Measurements from ENCODE around the gene CAMK2D.
A peak's percentile ranks its signal among the peaks of the same experiment; 100 is the strongest.

Gene CAMK2D

GRCh38 chr4:113593400-113594230 is 167.9 kb downstream of the CAMK2D start:
- Histone ChIP-seq H3K9me3 (ENCODE audit: control insufficient read depth, insufficient read depth, low read length) (no peaks in the 10 kb centered on the region), H3K4me1 (ENCODE audit: control insufficient read depth, insufficient read depth, low read length) (no peaks in the 10 kb centered on the region), H3K27ac (ENCODE audit: low read length) (no peak overlapping the region), H3K27me3 (ENCODE audit: control insufficient read depth, insufficient read depth, low read length) (no peaks in the 10 kb centered on the region), H3K36me3 (ENCODE audit: control insufficient read depth, insufficient read depth, low read length) (no peaks in the 10 kb centered on the region), H3K4me3 (ENCODE audit: low read length) (no peak overlapping the region)
- no CpG with 5 or more reads among the region's 1 CpG for WGBS (ENCODE audit: insufficient coverage, insufficient read length)
- DNase-seq (ENCODE audit: low read depth, low spot score), result no peak

GRCh38 chr4:113591982-113592381 is 169.6 kb downstream of the CAMK2D start:
- no peaks in the 10 kb centered on the region for H3K9me3 ChIP-seq (ENCODE audit: control insufficient read depth, insufficient read depth, low read length)
- no peaks in the 10 kb centered on the region for H3K27me3 ChIP-seq (ENCODE audit: control insufficient read depth, insufficient read depth, low read length)
- H3K36me3 ChIP-seq (ENCODE audit: control insufficient read depth, insufficient read depth, low read length), result no peaks in the 10 kb centered on the region
- no peak overlapping the region for H3K4me3 ChIP-seq (ENCODE audit: low read length)
- WGBS (ENCODE audit: insufficient coverage, insufficient read length), result no CpG with 5 or more reads among the region's 1 CpG
- no peak overlapping the region for H3K27ac ChIP-seq (ENCODE audit: low read length)
- DNase-seq (ENCODE audit: low read depth, low spot score), result no peak
- H3K4me1 ChIP-seq (ENCODE audit: control insufficient read depth, insufficient read depth, low read length), result no peaks in the 10 kb centered on the region

GRCh38 chr4:113588895-113589668 is 172.5 kb downstream of the CAMK2D start:
- Histone ChIP-seq H3K4me1 (ENCODE audit: control insufficient read depth, insufficient read depth, low read length) (peaks cover 4% of the 10 kb centered on the region; the same call in 1 of the 2 replicates), H3K27me3 (ENCODE audit: control insufficient read depth, insufficient read depth, low read length) (no peaks in the 10 kb centered on the region), H3K9me3 (ENCODE audit: control insufficient read depth, insufficient read depth, low read length) (no peaks in the 10 kb centered on the region), H3K27ac (ENCODE audit: low read length) (no peak overlapping the region), H3K36me3 (ENCODE audit: control insufficient read depth, insufficient read depth, low read length) (no peaks in the 10 kb centered on the region), H3K4me3 (ENCODE audit: low read length) (no peak overlapping the region)
- WGBS (ENCODE audit: insufficient coverage, insufficient read length), result no CpG with 5 or more reads among the region's 4 CpGs
- DNase-seq (ENCODE audit: low read depth, low spot score), result no peak

GRCh38 chr4:113587640-113588275 is 173.8 kb downstream of the CAMK2D start:
- Histone ChIP-seq H3K27ac (ENCODE audit: low read length) (no peak overlapping the region), H3K9me3 (ENCODE audit: control insufficient read depth, insufficient read depth, low read length) (no peaks in the 10 kb centered on the region), H3K27me3 (ENCODE audit: control insufficient read depth, insufficient read depth, low read length) (no peaks in the 10 kb centered on the region), H3K4me1 (ENCODE audit: control insufficient read depth, insufficient read depth, low read length) (peaks cover 5% of the 10 kb centered on the region; the same call in 1 of the 2 replicates), H3K36me3 (ENCODE audit: control insufficient read depth, insufficient read depth, low read length) (no peaks in the 10 kb centered on the region), H3K4me3 (ENCODE audit: low read length) (no peak overlapping the region)
- no CpG with 5 or more reads among the region's 4 CpGs for WGBS (ENCODE audit: insufficient coverage, insufficient read length)
- no peak for DNase-seq (ENCODE audit: low read depth, low spot score)

GRCh38 chr4:113587156-113587555 is 174.4 kb downstream of the CAMK2D start:
- Histone ChIP-seq H3K4me1 (ENCODE audit: control insufficient read depth, insufficient read depth, low read length) (peaks cover 5% of the 10 kb centered on the region; the same call in 1 of the 2 replicates), H3K4me3 (ENCODE audit: low read length) (no peak overlapping the region), H3K27me3 (ENCODE audit: control insufficient read depth, insufficient read depth, low read length) (no peaks in the 10 kb centered on the region), H3K9me3 (ENCODE audit: control insufficient read depth, insufficient read depth, low read length) (no peaks in the 10 kb centered on the region), H3K36me3 (ENCODE audit: control insufficient read depth, insufficient read depth, low read length) (no peaks in the 10 kb centered on the region), H3K27ac (ENCODE audit: low read length) (no peak overlapping the region)
- DNase-seq (ENCODE audit: low read depth, low spot score), result no peak
- no CpG with 5 or more reads among the region's 2 CpGs for WGBS (ENCODE audit: insufficient coverage, insufficient read length)

GRCh38 chr4:113586072-113586471 is 175.5 kb downstream of the CAMK2D start:
- no peak for DNase-seq (ENCODE audit: low read depth, low spot score)
- H3K4me1 ChIP-seq (ENCODE audit: control insufficient read depth, insufficient read depth, low read length), result peaks cover 5% of the 10 kb centered on the region; the same call in 1 of the 2 replicates

GRCh38 chr4:113584407-113585150 is 177.0 kb downstream of the CAMK2D start:
- peaks cover 5% of the 10 kb centered on the region; the same call in 1 of the 2 replicates for H3K4me1 ChIP-seq (ENCODE audit: control insufficient read depth, insufficient read depth, low read length)
- H3K9me3 ChIP-seq (ENCODE audit: control insufficient read depth, insufficient read depth, low read length), result no peaks in the 10 kb centered on the region
- H3K36me3 ChIP-seq (ENCODE audit: control insufficient read depth, insufficient read depth, low read length), result no peaks in the 10 kb centered on the region
- no peak overlapping the region for H3K27ac ChIP-seq (ENCODE audit: low read length)
- no peak overlapping the region for H3K4me3 ChIP-seq (ENCODE audit: low read length)
- H3K27me3 ChIP-seq (ENCODE audit: control insufficient read depth, insufficient read depth, low read length), result no peaks in the 10 kb centered on the region
- no CpG with 5 or more reads among the region's 4 CpGs for WGBS (ENCODE audit: insufficient coverage, insufficient read length)
- peak; percentile 35 for DNase-seq (ENCODE audit: low read depth, low spot score)

More at GRCh38 chr4:113586072-113586471, 175.5 kb downstream of the CAMK2D start:
- Histone ChIP-seq H3K9me3 (ENCODE audit: control insufficient read depth, insufficient read depth, low read length) (no peaks in the 10 kb centered on the region), H3K36me3 (ENCODE audit: control insufficient read depth, insufficient read depth, low read length) (no peaks in the 10 kb centered on the region), H3K27me3 (ENCODE audit: control insufficient read depth, insufficient read depth, low read length) (no peaks in the 10 kb centered on the region), H3K27ac (ENCODE audit: low read length) (no peak overlapping the region), H3K4me3 (ENCODE audit: low read length) (no peak overlapping the region)

GRCh38 chr4:113582737-113583136 is 178.8 kb downstream of the CAMK2D start:
- Histone ChIP-seq H3K27ac (ENCODE audit: low read length) (no peak overlapping the region), H3K4me3 (ENCODE audit: low read length) (no peak overlapping the region), H3K9me3 (ENCODE audit: control insufficient read depth, insufficient read depth, low read length) (no peaks in the 10 kb centered on the region), H3K36me3 (ENCODE audit: control insufficient read depth, insufficient read depth, low read length) (no peaks in the 10 kb centered on the region), H3K4me1 (ENCODE audit: control insufficient read depth, insufficient read depth, low read length) (peaks cover 5% of the 10 kb centered on the region; the same call in 1 of the 2 replicates), H3K27me3 (ENCODE audit: control insufficient read depth, insufficient read depth, low read length) (no peaks in the 10 kb centered on the region)
- no CpG with 5 or more reads among the region's 4 CpGs for WGBS (ENCODE audit: insufficient coverage, insufficient read length)
- no peak for DNase-seq (ENCODE audit: low read depth, low spot score)

GRCh38 chr4:113579360-113579759 is 182.2 kb downstream of the CAMK2D start:
- Histone ChIP-seq H3K27ac (ENCODE audit: low read length) (no peak overlapping the region), H3K36me3 (ENCODE audit: control insufficient read depth, insufficient read depth, low read length) (no peaks in the 10 kb centered on the region), H3K9me3 (ENCODE audit: control insufficient read depth, insufficient read depth, low read length) (no peaks in the 10 kb centered on the region), H3K4me1 (ENCODE audit: control insufficient read depth, insufficient read depth, low read length) (peaks cover 4% of the 10 kb centered on the region; the same call in 1 of the 2 replicates), H3K4me3 (ENCODE audit: low read length) (no peak overlapping the region), H3K27me3 (ENCODE audit: control insufficient read depth, insufficient read depth, low read length) (no peaks in the 10 kb centered on the region)
- no CpG with 5 or more reads among the region's 1 CpG for WGBS (ENCODE audit: insufficient coverage, insufficient read length)
- DNase-seq (ENCODE audit: low read depth, low spot score), result no peak

Measured in iPS DF 6.9 (cell line).